Lower leg skin (tissue), 3 donors: Measurements from ENCODE around the gene LRGUK.

Experiments
- POLR2A ChIP-seq, 2 donors: fragments of 450-650 bp; IDR thresholded peaks; one replicate each; pipeline ENCODE4 v1.6.1; 2016 to 2017; ENCODE audit warnings: antibody characterized with exemption in 2 of 2, mild to moderate bottlenecking in 1 of 2, moderate library complexity in 1 of 2
- TF ChIP-seq, protein P1 (sequence below), 3 donors: fragments of 450-650 bp; IDR thresholded peaks; one replicate each; pipeline ENCODE4 v1.5.1; 2016; ENCODE audit warnings: antibody characterized with exemption in 3 of 3, mild to moderate bottlenecking in 3 of 3, moderate library complexity in 2 of 3

GRCh38 chr7:134180376-134180775 is 53.2 kb downstream of the LRGUK start:
- TF ChIP-seq, protein P1, sequence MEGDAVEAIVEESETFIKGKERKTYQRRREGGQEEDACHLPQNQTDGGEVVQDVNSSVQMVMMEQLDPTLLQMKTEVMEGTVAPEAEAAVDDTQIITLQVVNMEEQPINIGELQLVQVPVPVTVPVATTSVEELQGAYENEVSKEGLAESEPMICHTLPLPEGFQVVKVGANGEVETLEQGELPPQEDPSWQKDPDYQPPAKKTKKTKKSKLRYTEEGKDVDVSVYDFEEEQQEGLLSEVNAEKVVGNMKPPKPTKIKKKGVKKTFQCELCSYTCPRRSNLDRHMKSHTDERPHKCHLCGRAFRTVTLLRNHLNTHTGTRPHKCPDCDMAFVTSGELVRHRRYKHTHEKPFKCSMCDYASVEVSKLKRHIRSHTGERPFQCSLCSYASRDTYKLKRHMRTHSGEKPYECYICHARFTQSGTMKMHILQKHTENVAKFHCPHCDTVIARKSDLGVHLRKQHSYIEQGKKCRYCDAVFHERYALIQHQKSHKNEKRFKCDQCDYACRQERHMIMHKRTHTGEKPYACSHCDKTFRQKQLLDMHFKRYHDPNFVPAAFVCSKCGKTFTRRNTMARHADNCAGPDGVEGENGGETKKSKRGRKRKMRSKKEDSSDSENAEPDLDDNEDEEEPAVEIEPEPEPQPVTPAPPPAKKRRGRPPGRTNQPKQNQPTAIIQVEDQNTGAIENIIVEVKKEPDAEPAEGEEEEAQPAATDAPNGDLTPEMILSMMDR (IDR thresholded peaks at IDR 0.05) = no peak
- no peak for TF ChIP-seq POLR2A (IDR thresholded peaks at IDR 0.05)
